GM12801 (cell line): ENCODE data around the gene ACAP2.

ENCODE experiments used
- CTCF ChIP-seq: IDR thresholded peaks from one replicate; pipeline ENCODE4 v1.5.1; 2011; ENCODE audit warnings: control low read depth; ENCODE audit not compliant: insufficient read length; ENCODE audit errors: extremely low read depth

ACAP2 gene

DNA sequence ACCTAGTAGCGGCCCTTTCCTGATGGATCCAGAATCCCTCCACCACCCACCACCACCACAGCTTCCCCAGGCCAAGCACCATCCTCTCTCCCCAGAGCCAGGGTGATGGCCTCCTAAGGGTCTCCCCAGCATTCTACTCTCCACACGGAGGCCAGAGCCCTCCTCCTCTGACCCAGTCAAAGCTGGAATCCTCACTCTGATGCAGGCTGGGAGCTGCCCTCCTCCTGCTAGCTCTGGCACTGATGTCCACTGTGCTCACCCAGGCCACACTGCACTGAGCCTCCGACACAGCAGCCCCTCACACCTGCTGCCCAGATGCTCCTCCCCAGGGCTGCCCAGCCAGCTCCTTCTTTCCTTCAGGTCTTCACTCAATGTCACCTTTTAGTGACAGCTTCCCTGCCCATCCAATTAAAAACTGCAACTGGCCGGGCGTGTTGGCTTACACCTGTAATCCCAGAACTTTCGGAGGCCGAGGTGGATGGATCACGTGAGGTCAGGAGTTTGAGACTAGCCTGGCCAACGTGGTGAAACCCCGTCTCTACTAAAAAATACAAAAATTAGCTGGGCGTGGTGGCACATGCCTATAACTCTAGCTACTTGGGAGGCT lies 192.9 kb downstream of the ACAP2 start:
- TF ChIP-seq CTCF, result no peak

DNA sequence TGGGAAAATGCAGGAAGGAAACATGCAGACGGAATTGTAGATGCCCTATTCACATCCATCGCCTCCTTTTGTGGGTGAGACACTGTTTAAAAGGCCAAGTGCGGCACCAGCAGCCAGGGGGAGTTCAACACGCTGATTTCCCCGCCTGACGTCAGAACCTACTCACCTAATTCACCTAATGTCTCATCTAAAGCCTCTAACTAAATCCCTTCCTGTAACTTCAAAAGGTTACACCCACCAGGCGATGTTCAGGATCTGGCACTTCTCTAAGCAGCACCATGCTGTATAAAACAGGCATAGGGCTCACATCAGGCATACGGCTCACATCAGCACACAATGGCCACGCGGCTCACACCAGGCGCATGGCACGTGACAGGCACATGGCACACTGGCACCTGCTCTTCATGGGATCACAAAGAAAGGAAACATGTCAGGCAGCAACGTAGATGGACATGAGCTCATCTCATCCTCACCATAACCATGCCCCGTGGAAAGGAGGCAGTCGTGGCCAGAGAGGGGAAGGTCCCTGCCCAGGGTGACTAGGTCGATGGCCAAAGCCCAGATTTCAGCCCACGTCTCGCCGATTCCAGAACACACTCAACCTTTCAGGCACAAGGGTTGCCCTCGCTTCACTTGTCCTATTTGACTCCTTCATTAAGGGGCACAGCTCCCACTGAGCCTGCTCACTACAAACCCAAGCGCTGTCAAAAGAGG lies 193.6 kb downstream of the ACAP2 start:
- no peak for TF ChIP-seq CTCF

DNA sequence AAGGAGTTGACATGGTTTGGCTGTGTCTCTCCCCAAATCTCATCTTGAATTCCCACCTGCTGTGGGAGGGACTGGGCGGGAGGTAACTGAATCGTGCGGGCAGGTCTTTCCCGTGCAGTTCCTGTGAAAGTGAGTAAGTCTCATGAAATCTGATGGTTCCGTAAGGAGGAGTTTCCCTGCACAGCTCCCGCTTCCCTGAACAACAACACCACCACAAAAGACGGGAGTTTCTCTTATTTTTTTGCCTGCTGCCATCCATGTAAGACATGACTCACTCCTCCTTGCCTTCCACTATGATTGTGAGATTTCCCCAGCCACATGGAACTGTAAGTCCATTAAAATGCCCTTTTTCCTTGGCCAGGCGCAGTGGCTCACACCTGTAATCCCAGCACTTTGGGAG lies 194.5 kb downstream of the ACAP2 start:
- no peak for TF ChIP-seq CTCF

GRCh38 chr3:195247863-195248189 lies 195.0 kb downstream of the ACAP2 start:
- no peak for TF ChIP-seq CTCF

DNA sequence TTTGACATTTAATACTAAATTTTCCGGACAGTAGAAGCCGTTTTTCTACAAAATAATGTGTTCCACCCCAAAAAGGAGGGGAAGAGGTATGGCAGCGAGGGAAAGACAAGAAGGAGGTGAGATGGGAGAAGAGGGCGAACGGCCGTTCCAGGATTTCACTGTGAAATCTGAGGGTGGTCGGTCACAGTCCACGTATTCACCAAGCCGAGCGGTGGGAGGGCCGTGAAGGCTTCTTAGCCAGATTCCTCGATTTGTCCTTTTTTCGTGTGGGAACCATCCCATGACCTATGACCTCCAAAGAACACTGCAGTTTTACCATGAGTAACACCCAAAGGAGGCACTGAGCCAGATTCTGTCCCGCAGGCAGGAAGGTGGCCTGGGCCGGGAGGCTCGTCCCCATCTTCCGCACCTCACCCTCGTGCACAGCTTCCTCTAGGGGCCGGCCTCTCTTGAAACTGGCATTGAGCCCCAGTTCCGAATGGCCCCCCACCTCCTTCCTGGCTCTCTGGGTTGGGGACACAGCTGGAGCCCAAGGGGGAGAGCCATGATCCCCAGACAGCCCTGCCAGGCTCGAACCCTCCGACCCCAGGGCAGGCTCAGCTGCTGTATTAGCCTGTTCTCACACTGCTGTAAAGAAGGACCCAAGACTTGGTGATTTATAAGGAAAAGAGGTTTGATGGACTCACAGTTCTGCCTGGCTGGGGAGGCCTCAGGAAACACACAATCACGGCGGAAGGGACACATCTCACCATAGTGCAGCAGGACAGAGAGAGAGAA lies 195.5 kb downstream of the ACAP2 start:
- TF ChIP-seq CTCF, result no peak

DNA sequence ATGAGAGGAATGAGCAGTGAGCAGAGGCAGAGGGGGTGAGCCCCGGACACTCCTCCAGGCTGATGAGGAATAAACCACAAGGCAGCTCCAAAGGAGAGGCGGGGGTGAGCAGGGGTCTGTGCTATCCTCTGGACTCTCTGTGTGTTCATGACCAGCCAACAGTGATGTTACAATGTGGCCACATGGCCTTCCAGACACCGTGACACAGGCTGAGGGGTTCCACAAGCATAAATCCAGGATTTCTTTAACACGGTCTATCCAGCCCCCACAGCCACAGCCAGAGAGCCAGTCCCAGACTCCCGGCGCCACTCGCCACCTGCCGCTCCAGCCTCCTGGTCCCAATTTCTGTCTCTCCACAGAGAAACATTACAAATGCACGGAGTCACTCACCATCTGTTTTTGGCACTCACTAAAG lies 196.2 kb downstream of the ACAP2 start:
- TF ChIP-seq CTCF, result no peak

- no peak for TF ChIP-seq CTCF
Measured at GRCh38 chr3:195245531-195245951, 197.3 kb downstream of the ACAP2 start.
